ENCODE data around the gene B4GALNT3.

B4GALNT3 gene

GRCh38 chr12:601976-602699 is 142.4 kb downstream of the B4GALNT3 start:
- DNase-seq, result no peak

GRCh38 chr12:602700-603068 is 142.9 kb downstream of the B4GALNT3 start:
- DNase-seq, result no peak

GRCh38 chr12:604956-605355 is 145.2 kb downstream of the B4GALNT3 start:
- DNase-seq, result no peak

- DNase-seq, result no peak
These were observed 147.8 kb downstream of the B4GALNT3 start for GRCh38 chr12:607541-608001.

- no peak for DNase-seq
These were observed 148.7 kb downstream of the B4GALNT3 start for GRCh38 chr12:608413-608812.

- no peak for DNase-seq
These were observed 149.2 kb downstream of the B4GALNT3 start for GRCh38 chr12:608921-609320.

- DNase-seq, result no peak
These were observed 152.0 kb downstream of the B4GALNT3 start for GRCh38 chr12:611721-612120.

- DNase-seq, result no peak
These were observed 152.6 kb downstream of the B4GALNT3 start for GRCh38 chr12:612293-612692.

GRCh38 chr12:612886-613285 is 153.1 kb downstream of the B4GALNT3 start:
- DNase-seq, result no peak

Data from fibroblast of skin of right biceps (primary cell).